GM10847 (cell line): Measurements from ENCODE around the gene ERN2.
A peak's percentile ranks its signal among the peaks of the same experiment; 100 is the strongest.

ENCODE experiments used
- POLR2A ChIP-seq: IDR thresholded peaks from 2 replicates; pipeline ENCODE4 v1.6.1; 2011; ENCODE audit not compliant: insufficient read length; ENCODE audit errors: extremely low read depth

Gene ERN2

DNA sequence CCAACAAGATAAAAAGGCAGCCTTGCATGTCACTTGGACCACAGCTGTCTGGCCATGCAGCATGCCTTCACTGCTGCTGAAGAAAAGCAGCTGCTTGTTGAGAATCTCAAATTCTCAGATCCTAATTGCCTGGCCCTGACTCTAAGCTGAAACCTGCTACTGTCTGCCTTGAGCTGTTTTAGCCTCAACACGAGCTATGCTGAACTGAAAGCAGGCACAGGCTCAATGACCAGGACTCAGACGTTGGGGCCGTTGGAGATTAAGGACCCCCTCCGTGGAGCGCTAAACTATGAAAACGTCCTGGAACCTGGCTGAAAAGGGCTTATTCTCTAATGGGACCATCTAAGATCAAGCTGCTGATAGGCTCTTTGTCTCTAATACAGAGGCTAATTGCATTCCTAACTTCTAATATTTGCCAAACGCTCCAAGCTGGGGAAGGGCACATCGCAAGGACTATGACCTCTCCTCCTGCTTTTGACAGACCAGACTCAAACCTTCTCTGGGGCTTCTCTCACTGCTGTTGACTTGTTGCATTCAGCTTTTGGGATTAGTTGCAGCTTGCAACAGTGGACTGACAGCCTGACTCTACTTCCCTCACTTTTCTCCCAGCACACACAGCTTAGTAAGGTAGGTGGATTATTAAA is 38.9 kb downstream of the ERN2 start:
- TF ChIP-seq POLR2A, result no peak

DNA sequence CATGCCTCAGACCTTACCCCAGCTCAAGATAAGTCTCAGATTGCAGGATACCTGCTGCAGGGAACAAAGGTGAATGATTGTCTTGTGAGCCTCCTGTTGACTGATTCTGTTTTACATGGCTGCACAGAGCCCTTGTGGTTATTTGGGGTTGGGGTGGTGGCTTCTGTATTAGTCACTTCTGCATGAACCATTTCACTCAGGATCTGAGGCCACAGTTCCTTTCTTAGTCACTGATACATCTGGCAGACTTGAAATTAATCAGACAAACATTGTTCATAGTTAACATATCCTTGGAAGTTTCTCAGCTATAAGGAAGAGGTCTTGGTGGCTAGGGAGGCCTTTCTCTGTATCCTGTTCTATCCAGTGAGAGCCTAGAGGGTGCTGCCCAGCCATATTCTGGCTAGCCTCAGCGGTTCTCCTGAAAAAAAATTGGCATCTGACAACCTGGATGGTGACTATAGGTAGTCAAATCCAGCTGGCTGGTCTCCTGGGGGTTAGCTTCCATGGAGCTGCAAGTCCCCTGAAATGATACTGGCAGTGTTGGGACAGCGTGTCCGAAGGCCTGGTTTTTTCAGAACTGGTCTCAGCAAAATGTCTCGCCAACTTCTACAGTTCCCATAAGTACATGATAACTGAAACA is 42.8 kb downstream of the ERN2 start:
- no peak for TF ChIP-seq POLR2A

DNA sequence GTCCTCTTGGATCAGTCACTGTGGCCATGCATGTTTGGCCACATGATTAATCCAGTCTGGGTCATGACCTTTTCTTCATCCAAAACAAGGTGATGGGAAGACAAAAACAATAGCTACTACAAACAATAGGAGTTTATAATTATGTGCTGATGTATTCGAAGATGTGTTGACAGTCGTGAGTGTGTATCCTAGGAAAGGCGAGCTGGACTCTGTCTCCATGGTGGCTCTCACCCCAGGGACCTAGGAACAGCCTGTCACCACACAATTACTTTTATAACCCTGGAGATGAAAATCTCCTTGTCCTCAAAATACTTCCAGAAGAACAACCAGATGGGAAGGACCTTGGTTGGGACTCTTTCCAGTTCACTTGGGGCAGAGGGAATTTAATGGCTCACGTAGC is 44.1 kb downstream of the ERN2 start:
- TF ChIP-seq POLR2A, result no peak

DNA sequence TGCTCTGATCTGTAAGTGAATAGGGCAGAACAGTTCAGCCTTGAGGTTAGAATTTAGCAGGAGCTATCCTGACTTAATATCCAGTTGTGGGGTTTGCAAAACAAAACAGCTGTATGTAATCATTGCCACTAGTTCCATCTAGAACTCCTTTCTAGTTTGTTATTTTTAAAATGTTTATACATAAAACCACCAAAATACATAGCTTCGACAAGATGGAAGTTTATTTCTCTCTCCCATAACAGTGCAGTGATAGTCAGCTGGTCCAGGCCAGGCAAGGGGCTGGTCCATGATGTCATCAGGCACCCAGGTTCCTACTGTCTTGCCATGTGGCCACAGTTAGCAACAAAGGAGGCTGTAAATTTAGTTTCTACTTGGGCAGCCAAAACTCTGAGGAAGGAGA is 44.8 kb downstream of the ERN2 start:
- TF ChIP-seq POLR2A, result no peak

DNA sequence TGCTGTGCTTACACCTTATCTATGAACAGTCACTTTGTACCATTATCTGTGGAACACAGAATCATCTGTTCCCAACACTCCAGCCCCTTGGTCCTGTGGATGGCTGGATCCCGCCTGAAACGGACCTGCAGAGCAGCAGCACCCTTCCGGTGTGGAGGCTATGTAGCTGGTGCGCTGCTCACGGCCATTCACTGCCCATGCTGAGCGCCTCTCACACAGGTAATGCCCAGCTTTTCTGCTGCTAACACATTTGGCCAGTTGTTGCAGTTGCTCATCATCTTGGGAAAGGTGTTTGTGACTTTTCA is 45.7 kb downstream of the ERN2 start:
- no peak for TF ChIP-seq POLR2A

DNA sequence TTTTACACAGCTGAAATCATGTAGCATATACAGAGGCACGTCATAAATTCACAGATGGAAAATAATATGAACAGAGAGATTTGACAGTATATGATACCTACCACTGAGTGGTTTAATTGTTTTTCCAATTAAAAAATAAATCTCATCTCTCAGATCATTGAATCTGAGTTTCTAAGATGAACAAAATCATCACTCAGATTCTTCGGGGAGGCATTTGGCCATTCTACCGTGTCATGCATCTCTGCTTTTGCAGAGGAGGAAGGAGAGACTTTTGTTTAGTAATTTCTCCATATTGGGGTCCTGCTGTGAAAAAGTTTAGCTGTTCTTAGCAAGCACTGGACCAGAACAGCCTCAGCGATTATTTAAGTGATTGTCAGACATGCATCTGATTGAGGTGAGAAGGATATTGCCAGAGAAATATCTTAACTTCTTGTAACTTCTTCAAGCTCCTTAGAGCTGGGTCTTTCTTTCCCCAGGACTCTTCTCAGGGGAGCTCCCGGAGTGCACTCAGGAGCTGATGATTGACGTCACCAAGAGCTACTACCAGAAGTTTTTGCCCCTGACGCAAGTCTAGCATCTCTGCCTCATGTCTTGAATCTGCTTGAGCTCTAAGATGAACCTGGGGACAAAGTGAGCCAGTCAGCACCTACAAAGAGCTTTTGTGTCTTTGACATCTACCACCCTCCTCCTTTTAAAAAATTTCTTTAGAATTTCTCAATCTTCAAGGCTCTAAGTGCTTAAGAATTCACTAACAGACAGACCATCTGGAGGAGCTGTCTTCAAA is 46.3 kb downstream of the ERN2 start:
- TF ChIP-seq POLR2A, result no peak

DNA sequence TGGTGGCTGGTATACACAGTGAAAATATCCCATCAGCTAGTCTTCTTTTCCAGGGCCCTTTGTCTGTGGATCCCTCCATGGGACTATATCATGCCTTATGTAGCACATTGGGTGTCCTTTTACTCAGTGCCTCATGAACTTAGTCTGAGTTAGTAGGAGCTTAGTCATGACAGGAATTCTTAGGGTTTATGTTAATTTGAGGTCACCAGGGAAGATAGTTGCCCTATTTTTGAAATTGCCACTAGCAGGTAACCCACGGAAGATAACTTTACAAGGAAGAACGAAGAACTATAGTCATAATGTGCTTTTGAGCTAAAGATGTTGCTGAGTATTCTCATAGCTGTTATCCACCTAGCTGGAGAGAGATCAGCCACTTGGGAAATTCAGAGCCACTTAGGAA is 49.1 kb downstream of the ERN2 start:
- no peak for TF ChIP-seq POLR2A

DNA sequence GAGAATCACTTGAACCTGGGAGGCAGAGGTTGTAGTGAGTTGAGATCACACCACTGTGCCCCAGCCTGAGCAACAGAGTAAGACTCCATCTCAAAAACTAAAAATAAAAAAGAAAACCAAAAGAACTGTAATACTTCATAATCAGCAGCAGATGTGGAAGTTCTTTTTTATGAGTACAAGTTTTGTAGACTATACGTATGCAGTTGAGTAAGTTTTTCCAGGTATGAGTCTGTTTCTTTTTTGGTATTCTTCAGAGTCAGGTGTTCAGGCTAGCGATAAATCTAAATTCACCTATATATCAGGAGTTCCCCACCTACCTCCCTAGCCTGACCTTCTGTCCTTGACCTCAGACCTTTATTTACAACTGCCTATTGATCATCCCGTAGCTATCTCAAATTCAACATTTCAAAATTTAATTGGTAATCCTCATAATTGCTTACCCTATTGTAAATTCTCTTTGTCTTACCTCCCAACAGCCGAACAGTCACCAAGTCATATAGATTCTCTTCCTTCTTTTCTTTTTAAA is 61.0 kb downstream of the ERN2 start:
- no peak for TF ChIP-seq POLR2A

DNA sequence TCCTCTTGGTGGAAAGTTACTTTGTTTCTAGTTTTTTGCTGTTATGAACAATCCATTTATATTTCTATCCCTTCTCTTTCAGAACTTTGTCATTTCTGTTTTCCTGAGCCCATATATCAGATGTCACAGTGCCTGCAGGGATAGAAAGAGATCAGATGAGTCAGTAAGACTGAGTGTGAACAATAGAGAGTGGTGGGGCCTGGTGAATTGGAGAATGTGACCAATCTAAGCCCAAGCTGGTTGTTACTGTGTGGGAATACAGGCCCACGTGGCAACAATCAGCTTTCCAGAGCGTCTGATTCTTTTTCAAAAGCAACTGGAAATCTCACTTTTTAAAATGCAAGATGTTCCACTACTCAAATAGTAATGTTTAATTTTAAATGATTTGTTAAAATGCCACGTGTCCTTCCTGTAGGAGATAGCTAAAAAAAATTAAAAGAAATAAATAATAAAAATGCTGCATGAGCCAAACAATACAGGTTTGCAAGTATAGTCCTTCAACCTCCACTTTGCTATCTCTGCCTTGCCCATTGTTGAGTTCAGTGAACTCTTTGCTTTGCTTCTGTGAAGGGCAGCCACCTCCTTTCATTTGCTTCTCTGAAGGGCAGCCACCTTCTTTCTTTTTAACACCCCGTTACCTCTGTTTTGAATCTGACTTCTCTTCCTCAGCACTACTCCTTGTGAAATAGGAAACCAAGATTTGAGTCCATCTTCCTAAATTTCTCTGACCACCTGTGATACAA is 62.2 kb downstream of the ERN2 start:
- TF ChIP-seq POLR2A, result no peak

DNA sequence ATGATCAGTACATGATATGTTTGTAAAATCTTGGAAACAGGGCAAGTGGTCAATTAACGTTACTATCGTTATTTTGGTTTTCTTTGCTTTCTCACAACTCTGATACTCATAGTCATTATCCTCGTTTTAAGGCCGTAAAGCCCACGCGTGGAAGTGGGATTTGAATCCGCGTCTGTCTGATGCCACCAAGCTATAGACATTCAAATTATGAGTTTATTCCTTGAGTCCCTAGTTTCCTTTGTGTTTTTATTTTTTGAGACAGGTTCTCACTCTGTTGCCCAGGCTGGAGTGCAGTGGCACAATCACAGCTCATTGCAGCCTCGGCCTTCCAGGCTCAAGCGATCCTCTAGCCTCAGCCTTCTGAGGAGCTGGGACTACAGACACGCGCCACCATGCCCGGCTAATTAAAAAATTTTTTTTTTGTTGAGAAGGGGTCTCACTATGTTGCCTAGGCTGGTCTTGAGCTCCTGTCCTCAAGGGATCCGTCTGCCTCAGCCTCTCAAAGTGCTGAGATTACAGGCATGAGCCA is 70.7 kb downstream of the ERN2 start:
- no peak for TF ChIP-seq POLR2A

DNA sequence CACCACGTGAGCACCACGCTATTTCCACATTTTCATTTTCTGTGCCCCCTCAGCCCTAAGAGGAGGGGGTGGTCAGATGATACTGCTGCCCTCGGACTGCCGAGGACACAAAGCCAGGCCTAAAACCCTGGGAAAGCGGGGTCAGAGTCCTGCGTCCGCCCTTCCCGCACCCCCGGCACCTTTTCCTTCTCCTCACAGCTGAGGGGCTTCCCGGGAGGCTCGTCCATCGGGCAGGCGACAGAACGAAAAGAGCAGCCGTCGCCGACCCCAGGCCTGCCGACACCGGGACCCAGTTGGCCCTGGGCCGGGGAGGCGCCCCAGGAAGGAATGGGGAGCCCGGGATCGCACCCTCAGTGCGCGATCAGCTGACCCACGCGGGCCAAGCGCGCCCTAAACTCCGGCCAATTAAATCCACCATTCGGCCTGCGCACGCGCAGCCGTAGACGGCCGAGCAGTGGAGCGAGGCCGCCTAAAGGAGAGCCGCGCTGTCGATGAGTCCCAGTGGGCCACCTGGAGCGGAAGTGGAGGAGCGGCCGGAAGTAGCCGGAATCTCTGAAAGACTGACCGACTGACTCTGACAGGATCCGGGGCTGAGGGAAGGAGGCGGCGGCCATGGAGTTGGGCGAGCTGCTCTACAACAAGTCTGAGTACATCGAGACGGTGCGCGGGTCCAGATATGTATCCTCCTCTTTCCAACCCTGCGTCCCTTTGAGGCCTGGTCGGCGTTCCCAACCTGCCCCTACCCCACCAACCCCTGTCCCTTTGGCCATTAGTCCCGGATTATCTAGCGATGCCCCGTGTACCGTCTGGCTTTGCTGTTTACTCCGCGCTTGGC is 71.9 kb downstream of the ERN2 start, which contains the start of the genes DCTN5 and PALB2:
TSS of gene DCTN5 (plus strand) at position 536 of the 835 bp plus-strand sequence. CDS start at position 613, 77 bp downstream.
TSS of gene PALB2 (minus strand) at position 380 of the 835 bp plus-strand sequence. CDS start at position 227, 153 bp downstream.
- peak; percentile 76 for TF ChIP-seq POLR2A

DNA sequence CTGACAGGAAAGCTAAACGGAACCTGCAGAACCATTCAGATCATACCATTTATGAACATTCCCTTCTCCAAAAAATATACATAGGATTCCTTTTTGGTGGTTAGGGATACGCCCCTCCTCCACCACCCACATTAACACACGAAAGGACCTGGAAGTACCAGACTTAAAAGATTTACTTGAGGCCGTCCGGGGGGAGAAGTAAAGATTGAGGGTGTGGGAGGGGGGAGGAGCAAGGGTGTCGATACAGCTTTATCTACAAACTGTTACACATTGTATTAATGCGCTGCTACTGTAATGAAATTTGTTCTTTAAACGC is 72.4 kb downstream of the ERN2 start:
- TF ChIP-seq POLR2A, result no peak
